HCT116 (cell line): ENCODE measurements around the gene TMEM106C. TPM values are rescaled to one million over a fixed set of nuclear protein-coding genes. Genes with fewer than 3 reads are reported as not detected.

ENCODE experiments used
- ATAC-seq: fragments of 200-7000 bp; cut with Tn5 transposase; 2 replicates; pipeline ENCODE4 v1.9.1; 2020; ENCODE audit warnings: mild to moderate bottlenecking, moderate library complexity
- BruUV-seq: library from RNA; stranded (reverse); fragments of 400-500 nt; replicated peaks from 2 replicates; lab custom pipeline; 2021; lab: Mats Ljungman, UMichigan
- CTCF ChIA-PET: fragments of 300-600 bp; sonication (Branson Sonifier 250); formaldehyde crosslinking; loops from one replicate; lab custom pipeline; 2021; ENCODE audit warnings: antibody characterized with exemption; lab: Charles Lee
- POLR2A ChIA-PET: fragments of 300-600, 350-600 bp; sonication (Branson Sonifier 250); formaldehyde crosslinking; loops from one replicate; lab custom pipeline; 2021; ENCODE audit warnings: antibody characterized with exemption; lab: Charles Lee
- RAD21 ChIA-PET, 2 experiments: fragments of 300-600 bp; sonication (Branson Sonifier 250); formaldehyde crosslinking; loops; one replicate each; lab custom pipeline; 2023; ENCODE audit warnings: low total read pairs in 2 of 2; ENCODE audit not compliant: uncharacterized antibody in 2 of 2, unreplicated experiment in 2 of 2, low non-redundant PET in 1 of 2; lab: Charles Lee
- DNase-seq: peaks from one replicate; pipeline ENCODE4 v3.0.0-alpha.2; 2010; ENCODE audit warnings: low read depth, low spot score
- H2AFZ ChIP-seq: fragments of 200-600 bp; shearing (Covaris generic), sonication (generic); 2 replicates; pipeline ENCODE4 v1.6.1; 2017; ENCODE audit warnings: low read depth, mixed run types, mixed read lengths, antibody characterized with exemption, low read length; ENCODE audit not compliant: poor library complexity, severe bottlenecking
- H3K27ac ChIP-seq: 2 replicates; pipeline ENCODE4 v1.5.1; 2012; ENCODE audit warnings: low read depth, low read length
- H3K27me3 ChIP-seq: fragments of 200-600 bp; sonication (generic); 2 replicates; pipeline ENCODE4 v1.6.1; 2016; ENCODE audit warnings: mixed run types, low read length, mixed read lengths; ENCODE audit not compliant: insufficient read depth
- H3K36me3 ChIP-seq, 2 experiments: fragments of 200-500 bp in 1 of 2; fragments of 200-600 bp in 1 of 2; sonication (Bioruptor generic) in 1 of 2; sonication (generic) in 1 of 2; 2 replicates each; pipeline versions ENCODE4 v1.5.1 to v1.6.1; 2014 to 2016; ENCODE audit warnings: low read length in 2 of 2, inconsistent platforms in 1 of 2, mixed read lengths in 1 of 2, mixed run types in 1 of 2; ENCODE audit not compliant: insufficient read depth in 2 of 2, control insufficient read depth in 1 of 2
- H3K4me1 ChIP-seq, 2 experiments: fragments of 200-600 bp in 1 of 2; sonication (generic) in 1 of 2; 2 replicates each; pipeline versions ENCODE4 v1.5.1 to v1.6.1; 2012 to 2017; ENCODE audit warnings: low read length in 2 of 2, inconsistent platforms in 1 of 2, mild to moderate bottlenecking in 1 of 2, mixed read lengths in 1 of 2, mixed run types in 1 of 2, moderate library complexity in 1 of 2; ENCODE audit not compliant: insufficient read depth in 2 of 2, control insufficient read depth in 1 of 2
- H3K4me2 ChIP-seq: fragments of 200-600 bp; sonication (generic); 2 replicates; pipeline ENCODE4 v1.6.1; 2017; ENCODE audit warnings: mixed run types, low read length, mixed read lengths
- H3K4me3 ChIP-seq, 2 experiments: fragments of 200-600 bp in 1 of 2; sonication (generic) in 1 of 2; replicated peaks in 1 of 2; 2 replicates each; pipeline ENCODE4 v1.5.1; 2011 to 2016; ENCODE audit warnings: low read length in 2 of 2, control low read depth in 1 of 2, low read depth in 1 of 2, mild to moderate bottlenecking in 1 of 2, mixed read lengths in 1 of 2, mixed run types in 1 of 2
- H3K79me2 ChIP-seq: fragments of 200-600 bp; sonication (generic); 2 replicates; pipeline ENCODE4 v1.6.1; 2017; ENCODE audit warnings: mild to moderate bottlenecking, mixed run types, low read length, moderate library complexity, mixed read lengths; ENCODE audit not compliant: insufficient read depth
- H3K9ac ChIP-seq: fragments of 200-600 bp; sonication (generic); 2 replicates; pipeline ENCODE4 v1.6.1; 2016; ENCODE audit warnings: low read length, mixed read lengths
- H3K9me2 ChIP-seq: fragments of 200-600 bp; sonication (generic), shearing (Covaris generic); 2 replicates; pipeline ENCODE4 v1.6.1; 2017; ENCODE audit warnings: mixed run types, mild to moderate bottlenecking, moderate library complexity; ENCODE audit not compliant: insufficient read depth
- H3K9me3 ChIP-seq, 2 experiments: fragments of 200-500 bp in 1 of 2; fragments of 200-600 bp in 1 of 2; sonication (Bioruptor generic) in 1 of 2; sonication (generic) in 1 of 2; 2 replicates each; pipeline ENCODE4 v1.6.1; 2014 to 2017; ENCODE audit warnings: low read length in 2 of 2, mixed read lengths in 2 of 2, inconsistent platforms in 1 of 2, low read depth in 1 of 2, mild to moderate bottlenecking in 1 of 2, mixed run types in 1 of 2, moderate library complexity in 1 of 2; ENCODE audit not compliant: control insufficient read depth in 1 of 2, insufficient read depth in 1 of 2
- H4K20me1 ChIP-seq: fragments of 200-600 bp; sonication (generic), shearing (Covaris generic); 2 replicates; pipeline ENCODE4 v1.6.1; 2017; ENCODE audit warnings: mixed run types, mild to moderate bottlenecking, moderate library complexity; ENCODE audit not compliant: insufficient read depth
- CBX3 ChIP-seq: IDR thresholded peaks from 2 replicates; pipeline ENCODE4 v1.6.1; 2012; ENCODE audit warnings: low read depth
- EGR1 ChIP-seq: IDR thresholded peaks from 2 replicates; pipeline ENCODE4 v1.6.1; 2012; ENCODE audit warnings: low read depth
- FOSL1 ChIP-seq: IDR thresholded peaks from 2 replicates; pipeline ENCODE4 v1.6.1; 2012; ENCODE audit warnings: low read depth
- MAX ChIP-seq: IDR thresholded peaks from 2 replicates; pipeline ENCODE4 v1.6.1; 2012
- RAD21 ChIP-seq: IDR thresholded peaks from 2 replicates; pipeline ENCODE4 v1.6.1; 2012; ENCODE audit warnings: low read depth, mild to moderate bottlenecking
- SP1 ChIP-seq: IDR thresholded peaks from 2 replicates; pipeline ENCODE4 v1.6.1; 2012; ENCODE audit warnings: low read depth
- ZBTB33 ChIP-seq: IDR thresholded peaks from 2 replicates; pipeline ENCODE4 v1.6.1; 2011; ENCODE audit warnings: mild to moderate bottlenecking, low read length, moderate library complexity; ENCODE audit not compliant: insufficient replicate concordance; ENCODE audit errors: extremely low read depth
- intact Hi-C: fragments of 100-400 bp; cut with micrococcal nuclease; formaldehyde crosslinking; loops from 2 replicates; pipeline ENCODE4 v1.10.0; 2022
- total RNA-seq: library from RNA; stranded (reverse); gene quantifications from one replicate; pipeline ENCODE4 v1.2.1, GENCODE V29; 2021; ENCODE audit not compliant: unreplicated experiment
- TF ChIP-seq, protein P1 (sequence below), 3 experiments: fragments of 200-600 bp in 1 of 3; sonication (generic) in 1 of 3; IDR thresholded peaks in 2 of 3; conservative IDR thresholded peaks in 1 of 3; 2 replicates each; pipeline ENCODE4 v1.5.1; 2012 to 2017; ENCODE audit warnings: low read depth in 2 of 3, low read length in 2 of 3, antibody characterized with exemption in 1 of 3, borderline replicate concordance in 1 of 3, control low read depth in 1 of 3, mild to moderate bottlenecking in 1 of 3, mixed read lengths in 1 of 3, mixed run types in 1 of 3, moderate library complexity in 1 of 3; ENCODE audit not compliant: insufficient read depth in 1 of 3

The TMEM106C gene
- total RNA-seq, 1 experiment from 2014 or later, result 94.7 TPM

GRCh38 chr12:47999816-48000215 lies 36.4 kb downstream of the TMEM106C start:
- no TSS peak for BruUV-seq
- ChIA-PET CTCF (no interaction called here), RAD21 (no interaction called here), POLR2A (no interaction called here)
- H3K9me3 ChIP-seq, result no peaks in the 10 kb centered on the region
- H3K9ac ChIP-seq, result no peak overlapping the region
- H3K9me2 ChIP-seq, result no peaks in the 10 kb centered on the region
- H3K4me2 ChIP-seq, result no peak overlapping the region
- ATAC-seq, result no peak
- DNase-seq, result no peak
- no peak overlapping the region for H3K4me3 ChIP-seq
- no peak overlapping the region for H2AFZ ChIP-seq
- no peaks in the 10 kb centered on the region for H3K36me3 ChIP-seq
- no peak overlapping the region for H3K27ac ChIP-seq
- no peak for TF ChIP-seq EGR1
- no peak for TF ChIP-seq RAD21
- TF ChIP-seq ZBTB33, result no peak
- TF ChIP-seq, protein P1, sequence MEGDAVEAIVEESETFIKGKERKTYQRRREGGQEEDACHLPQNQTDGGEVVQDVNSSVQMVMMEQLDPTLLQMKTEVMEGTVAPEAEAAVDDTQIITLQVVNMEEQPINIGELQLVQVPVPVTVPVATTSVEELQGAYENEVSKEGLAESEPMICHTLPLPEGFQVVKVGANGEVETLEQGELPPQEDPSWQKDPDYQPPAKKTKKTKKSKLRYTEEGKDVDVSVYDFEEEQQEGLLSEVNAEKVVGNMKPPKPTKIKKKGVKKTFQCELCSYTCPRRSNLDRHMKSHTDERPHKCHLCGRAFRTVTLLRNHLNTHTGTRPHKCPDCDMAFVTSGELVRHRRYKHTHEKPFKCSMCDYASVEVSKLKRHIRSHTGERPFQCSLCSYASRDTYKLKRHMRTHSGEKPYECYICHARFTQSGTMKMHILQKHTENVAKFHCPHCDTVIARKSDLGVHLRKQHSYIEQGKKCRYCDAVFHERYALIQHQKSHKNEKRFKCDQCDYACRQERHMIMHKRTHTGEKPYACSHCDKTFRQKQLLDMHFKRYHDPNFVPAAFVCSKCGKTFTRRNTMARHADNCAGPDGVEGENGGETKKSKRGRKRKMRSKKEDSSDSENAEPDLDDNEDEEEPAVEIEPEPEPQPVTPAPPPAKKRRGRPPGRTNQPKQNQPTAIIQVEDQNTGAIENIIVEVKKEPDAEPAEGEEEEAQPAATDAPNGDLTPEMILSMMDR (IDR thresholded peaks at IDR 0.05 in 2 of 3, conservative IDR thresholded peaks at IDR 0.05 in 1 of 3; ENCODE audit: borderline replicate concordance in 1 of 3, insufficient read depth in 1 of 3, low read depth in 2 of 3, low read length in 2 of 3), result no peak
- TF ChIP-seq SP1, result no peak
- no peak for TF ChIP-seq FOSL1
- TF ChIP-seq MAX, result no peak
- no peak for TF ChIP-seq CBX3
- intact Hi-C loops, result no loop called here
- H4K20me1 ChIP-seq, result no peaks in the 10 kb centered on the region
- H3K79me2 ChIP-seq, result no peaks in the 10 kb centered on the region
- peaks cover 9 to 21% of the 10 kb centered on the region in 2 experiments for H3K4me1 ChIP-seq
- H3K27me3 ChIP-seq, result peaks cover 23% of the 10 kb centered on the region; the same call in 1 of the 2 replicates
